Cerebellar nuclear complex (tissue), 1 donor: ENCODE measurements around the gene HAGHL.
"Not testable (repeated sequence)": the region's sequence is repeated elsewhere in the genome, so short reads cannot be mapped to it uniquely, and the experiment has no call there.

Experiments used
- DNase-seq, 2 experiments: peaks; one replicate each; lab custom pipeline; 2025; lab: John Stamatoyannopoulos, UW

The HAGHL gene

GRCh38 chr16:774086-775001, 47.4 kb downstream of the HAGHL start:
- DNase-seq = no peak

GRCh38 chr16:775236-775796, 48.4 kb downstream of the HAGHL start:
- DNase-seq = no peak

GRCh38 chr16:776298-776697, 49.4 kb downstream of the HAGHL start:
- DNase-seq = not testable (repeated sequence)

- DNase-seq = no peak
Observed at GRCh38 chr16:776824-777223, 49.9 kb downstream of the HAGHL start.

GRCh38 chr16:777826-778225, 50.9 kb downstream of the HAGHL start:
- no peak for DNase-seq

- DNase-seq = no peak
Observed at GRCh38 chr16:778447-778846, 51.5 kb downstream of the HAGHL start.

GRCh38 chr16:778909-779527, 52.1 kb downstream of the HAGHL start:
- DNase-seq = no peak
